Activated CD8-positive, alpha-beta T cell treated with anti-CD3 and anti-CD28 coated beads for 36 hours (primary cell): ENCODE data around the gene LHX5. TPM values are rescaled to one million over a fixed set of nuclear protein-coding genes. Genes with fewer than 3 reads are reported as not detected.
"Not testable (repeated sequence)": the region's sequence is repeated elsewhere in the genome, so short reads cannot be mapped to it uniquely, and the experiment has no call there.

ENCODE experiments used
- ATAC-seq: fragments of 200-7000 bp; cut with Tn5 transposase; one replicate; pipeline ENCODE4 v1.10.0; 2021; ENCODE audit warnings: mild to moderate bottlenecking, moderate library complexity
- CTCF ChIA-PET: fragments of 350-600 bp; sonication (Branson Sonifier 250); formaldehyde crosslinking; loops from one replicate; lab custom pipeline; 2021; ENCODE audit warnings: antibody characterized with exemption; lab: Charles Lee
- POLR2A ChIA-PET: fragments of 350-600 bp; sonication (Branson Sonifier 250); formaldehyde crosslinking; loops from one replicate; lab custom pipeline; 2021; ENCODE audit warnings: antibody characterized with exemption; lab: Charles Lee
- DNase-seq: peaks from one replicate; pipeline ENCODE4 v3.0.0-alpha.2; 2020
- H3K27ac Mint-ChIP-seq: one replicate; pipeline ENCODE4 v1.8.0; 2021; ENCODE audit warnings: mild to moderate bottlenecking, mixed read lengths
- H3K27me3 Mint-ChIP-seq: one replicate; pipeline ENCODE4 v1.8.0; 2021; ENCODE audit warnings: mixed read lengths
- H3K36me3 Mint-ChIP-seq: one replicate; pipeline ENCODE4 v1.8.0; 2021; ENCODE audit warnings: low read depth, mixed read lengths
- H3K4me1 Mint-ChIP-seq: one replicate; pipeline ENCODE4 v1.8.0; 2021; ENCODE audit warnings: low read depth, mixed read lengths
- H3K4me3 Mint-ChIP-seq: one replicate; pipeline ENCODE4 v1.8.0; 2021; ENCODE audit warnings: mild to moderate bottlenecking, moderate library complexity, mixed read lengths
- H3K9me3 Mint-ChIP-seq: one replicate; pipeline ENCODE4 v1.8.0; 2021; ENCODE audit warnings: mixed read lengths
- CTCF ChIP-seq: fragments of 200-600 bp; IDR thresholded peaks from one replicate; pipeline ENCODE4 v1.8.0; 2022; ENCODE audit warnings: antibody characterized with exemption, mild to moderate bottlenecking
- intact Hi-C: fragments of 100-400 bp; cut with micrococcal nuclease; formaldehyde crosslinking; loops from one replicate; pipeline ENCODE4 v1.10.0; 2022
- total RNA-seq, 2 experiments: library from RNA; stranded (reverse); gene quantifications; one replicate each; pipeline ENCODE4 v1.2.3, GENCODE V29; 2021

The LHX5 gene
- total RNA-seq, 2 experiments from 2014 or later, result not detected

- H3K27me3 Mint-ChIP-seq, result peaks cover 26% of the 10 kb centered on the region
- POLR2A ChIA-PET, result no interaction called here
- TF ChIP-seq CTCF, result no peak
- H3K36me3 Mint-ChIP-seq, result no peaks in the 10 kb centered on the region
- CTCF ChIA-PET, result no interaction called here
- no peaks in the 10 kb centered on the region for H3K9me3 Mint-ChIP-seq
- no peak overlapping the region for H3K27ac Mint-ChIP-seq
- intact Hi-C loops, result no loop called here
- no peak overlapping the region for H3K4me3 Mint-ChIP-seq
- ATAC-seq (no peak), DNase-seq (no peak)
- H3K4me1 Mint-ChIP-seq, result no peaks in the 10 kb centered on the region
These were observed 28.6 kb upstream of the LHX5 start for GRCh38 chr12:113500306-113500675.

GRCh38 chr12:113498490-113498889 is 26.8 kb upstream of the LHX5 start:
- POLR2A ChIA-PET, result no interaction called here
- no peaks in the 10 kb centered on the region for H3K9me3 Mint-ChIP-seq
- ATAC-seq (no peak), DNase-seq (no peak)
- no peaks in the 10 kb centered on the region for H3K36me3 Mint-ChIP-seq
- peaks cover 26% of the 10 kb centered on the region for H3K27me3 Mint-ChIP-seq
- H3K4me1 Mint-ChIP-seq, result no peaks in the 10 kb centered on the region
- CTCF ChIA-PET, result no interaction called here
- no peak overlapping the region for H3K4me3 Mint-ChIP-seq
- TF ChIP-seq CTCF, result no peak
- intact Hi-C loops, result no loop called here
- no peak overlapping the region for H3K27ac Mint-ChIP-seq

- ATAC-seq (no peak), DNase-seq (no peak)
- CTCF ChIA-PET, result no interaction called here
- Mint-ChIP-seq H3K27me3 (peaks cover 28% of the 10 kb centered on the region), H3K27ac (no peak overlapping the region), H3K4me1 (no peaks in the 10 kb centered on the region), H3K4me3 (no peak overlapping the region), H3K36me3 (no peaks in the 10 kb centered on the region), H3K9me3 (no peaks in the 10 kb centered on the region)
- TF ChIP-seq CTCF, result no peak
- intact Hi-C loops, result no loop called here
- POLR2A ChIA-PET, result no interaction called here
These were observed 26.0 kb upstream of the LHX5 start for GRCh38 chr12:113497693-113498092.

GRCh38 chr12:113495941-113496340 is 24.3 kb upstream of the LHX5 start:
- H3K4me3 Mint-ChIP-seq, H3K27ac Mint-ChIP-seq, POLR2A ChIA-PET, ATAC-seq, H3K4me1 Mint-ChIP-seq, CTCF ChIA-PET, H3K36me3 Mint-ChIP-seq, DNase-seq, intact Hi-C loops, H3K9me3 Mint-ChIP-seq: not testable (repeated sequence)
- H3K27me3 Mint-ChIP-seq, result peaks cover 16% of the 10 kb centered on the region

GRCh38 chr12:113488322-113488721 is 16.7 kb upstream of the LHX5 start:
- CTCF ChIA-PET, result no interaction called here
- peaks cover 26% of the 10 kb centered on the region for H3K27me3 Mint-ChIP-seq
- H3K9me3 Mint-ChIP-seq, result no peaks in the 10 kb centered on the region
- H3K36me3 Mint-ChIP-seq, result no peaks in the 10 kb centered on the region
- no peak for TF ChIP-seq CTCF
- intact Hi-C loops, result no loop called here
- ATAC-seq (no peak), DNase-seq (no peak)
- H3K27ac Mint-ChIP-seq, result no peak overlapping the region
- POLR2A ChIA-PET, result no interaction called here
- no peak overlapping the region for H3K4me3 Mint-ChIP-seq
- H3K4me1 Mint-ChIP-seq, result no peaks in the 10 kb centered on the region

GRCh38 chr12:113486722-113487121 is 15.1 kb upstream of the LHX5 start:
- H3K4me3 Mint-ChIP-seq, result no peak overlapping the region
- no peak for TF ChIP-seq CTCF
- no peak overlapping the region for H3K27ac Mint-ChIP-seq
- H3K27me3 Mint-ChIP-seq, result peaks cover 36% of the 10 kb centered on the region
- no peaks in the 10 kb centered on the region for H3K9me3 Mint-ChIP-seq
- CTCF ChIA-PET, result no interaction called here
- no peak for DNase-seq
- ATAC-seq, result no peak
- H3K4me1 Mint-ChIP-seq, result no peaks in the 10 kb centered on the region
- no peaks in the 10 kb centered on the region for H3K36me3 Mint-ChIP-seq
- POLR2A ChIA-PET, result no interaction called here
- intact Hi-C loops, result no loop called here
